OCI-LY3 (cell line): Measurements from ENCODE around the gene STAT5A.
A peak's percentile ranks its signal among the peaks of the same experiment; 100 is the strongest.

ENCODE experiments used
- H2AFZ ChIP-seq: fragments of 200-600, 300-600 bp; shearing (Covaris generic); 2 replicates; pipeline ENCODE4 v1.6.0; 2014; ENCODE audit warnings: antibody characterized with exemption, low read depth, low read length
- H3K27ac ChIP-seq: fragments of 200-600, 300-600 bp; sonication (generic); 2 replicates; pipeline ENCODE4 v1.5.1; 2014; ENCODE audit warnings: mild to moderate bottlenecking, low read length, moderate library complexity, mixed read lengths
- H3K27me3 ChIP-seq: fragments of 200-600, 300-600 bp; sonication (generic); 2 replicates; pipeline ENCODE4 v1.6.1; 2014; ENCODE audit warnings: low read depth, low read length, mixed read lengths
- H3K36me3 ChIP-seq: fragments of 200-600, 300-600 bp; sonication (generic); replicated peaks from 2 replicates; pipeline ENCODE3; 2014; ENCODE audit warnings: low read depth, low read length, mixed read lengths
- H3K4me1 ChIP-seq: fragments of 300-600, 200-600 bp; sonication (generic); 2 replicates; pipeline ENCODE4 v1.6.1; 2014; ENCODE audit warnings: low read length, mixed read lengths
- H3K4me2 ChIP-seq: fragments of 200-600, 300-600 bp; sonication (generic); 2 replicates; pipeline ENCODE4 v1.6.1; 2014; ENCODE audit warnings: low read length, mixed read lengths
- H3K4me3 ChIP-seq: fragments of 300-600, 200-600 bp; sonication (generic); 2 replicates; pipeline ENCODE4 v1.5.1; 2014; ENCODE audit warnings: antibody characterized with exemption, mild to moderate bottlenecking, low read length, moderate library complexity
- H3K79me2 ChIP-seq: fragments of 300-600, 200-600 bp; shearing (Covaris generic); 2 replicates; pipeline ENCODE4 v1.6.1; 2014; ENCODE audit warnings: mild to moderate bottlenecking, low read length, mixed read lengths
- H3K9ac ChIP-seq: fragments of 300-600, 200-600 bp; shearing (Covaris generic); 2 replicates; pipeline ENCODE4 v1.6.0; 2014; ENCODE audit warnings: mild to moderate bottlenecking, low read length, moderate library complexity
- H3K9me3 ChIP-seq: fragments of 200-600, 300-600 bp; shearing (Covaris generic); 2 replicates; pipeline ENCODE4 v1.6.1; 2014; ENCODE audit warnings: low read length, mixed read lengths; ENCODE audit not compliant: insufficient read depth
- H4K20me1 ChIP-seq: fragments of 200-600, 300-600 bp; sonication (generic); 2 replicates; pipeline ENCODE4 v1.6.1; 2016; ENCODE audit warnings: low read length, mixed read lengths; ENCODE audit not compliant: insufficient read depth
- EZH2phosphoT487 ChIP-seq: fragments of 200-600 bp; shearing (Covaris generic); IDR thresholded peaks from 2 replicates; pipeline ENCODE4 v1.6.1; 2018; ENCODE audit warnings: antibody characterized with exemption, mixed run types, low read depth
- TF ChIP-seq, protein P1 (sequence below): fragments of 200-600, 300-600 bp; sonication (generic); IDR thresholded peaks from 2 replicates; pipeline ENCODE4 v1.5.1; 2014; ENCODE audit warnings: antibody characterized with exemption, low read length, low read depth

The STAT5A gene

DNA sequence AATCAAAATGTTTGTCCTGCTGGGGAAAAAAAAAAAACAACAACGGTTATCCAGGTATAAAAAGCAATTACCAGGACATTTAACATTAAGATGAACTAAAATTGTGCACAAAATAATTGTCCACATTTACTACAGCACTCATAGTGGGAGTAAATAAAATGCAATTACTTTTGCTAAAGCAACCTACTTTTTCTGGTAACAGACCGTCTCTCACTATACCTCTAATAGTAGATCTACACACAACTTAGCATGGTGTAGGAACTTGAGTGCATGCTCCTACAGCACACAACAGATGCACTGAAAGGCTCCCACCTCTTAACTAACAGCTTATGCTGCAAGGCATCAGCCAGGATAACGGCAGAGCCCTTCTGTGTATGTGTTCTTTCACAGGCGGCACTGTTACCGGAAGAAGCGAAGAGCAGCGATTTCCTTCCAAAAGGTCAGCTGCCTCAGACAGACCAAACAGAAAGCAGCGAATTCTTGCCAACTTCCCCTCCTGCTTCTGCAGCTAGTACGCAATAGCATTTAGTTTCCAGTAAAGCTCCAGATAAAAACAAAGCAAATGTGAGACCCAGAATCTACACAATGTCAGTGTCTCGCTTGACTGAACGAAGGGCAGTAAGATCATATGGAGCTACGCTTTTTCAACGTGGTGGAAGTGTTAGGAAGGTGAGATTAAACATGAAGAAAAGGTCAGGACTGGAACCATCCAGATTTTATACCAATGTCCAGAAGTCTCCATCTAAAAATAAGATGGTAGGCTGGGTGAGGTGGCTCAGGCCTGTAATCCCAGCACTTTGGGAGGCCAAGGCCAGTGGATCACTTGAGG, 39.7 kb upstream of the STAT5A start:
- no peaks in the 10 kb centered on the region for H3K27me3 ChIP-seq
- H3K4me3 ChIP-seq, result peak overlapping the region; percentile 75
- peaks cover 69% of the 10 kb centered on the region for H4K20me1 ChIP-seq
- H3K27ac ChIP-seq, result peak overlapping the region; percentile 73
- peaks cover 19% of the 10 kb centered on the region for H3K4me1 ChIP-seq
- no peak for TF ChIP-seq EZH2phosphoT487
- TF ChIP-seq, protein P1, sequence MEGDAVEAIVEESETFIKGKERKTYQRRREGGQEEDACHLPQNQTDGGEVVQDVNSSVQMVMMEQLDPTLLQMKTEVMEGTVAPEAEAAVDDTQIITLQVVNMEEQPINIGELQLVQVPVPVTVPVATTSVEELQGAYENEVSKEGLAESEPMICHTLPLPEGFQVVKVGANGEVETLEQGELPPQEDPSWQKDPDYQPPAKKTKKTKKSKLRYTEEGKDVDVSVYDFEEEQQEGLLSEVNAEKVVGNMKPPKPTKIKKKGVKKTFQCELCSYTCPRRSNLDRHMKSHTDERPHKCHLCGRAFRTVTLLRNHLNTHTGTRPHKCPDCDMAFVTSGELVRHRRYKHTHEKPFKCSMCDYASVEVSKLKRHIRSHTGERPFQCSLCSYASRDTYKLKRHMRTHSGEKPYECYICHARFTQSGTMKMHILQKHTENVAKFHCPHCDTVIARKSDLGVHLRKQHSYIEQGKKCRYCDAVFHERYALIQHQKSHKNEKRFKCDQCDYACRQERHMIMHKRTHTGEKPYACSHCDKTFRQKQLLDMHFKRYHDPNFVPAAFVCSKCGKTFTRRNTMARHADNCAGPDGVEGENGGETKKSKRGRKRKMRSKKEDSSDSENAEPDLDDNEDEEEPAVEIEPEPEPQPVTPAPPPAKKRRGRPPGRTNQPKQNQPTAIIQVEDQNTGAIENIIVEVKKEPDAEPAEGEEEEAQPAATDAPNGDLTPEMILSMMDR, result no peak
- no peak overlapping the region for H2AFZ ChIP-seq
- peaks cover 15% of the 10 kb centered on the region for H3K36me3 ChIP-seq
- peaks cover 91% of the 10 kb centered on the region for H3K79me2 ChIP-seq
- H3K4me2 ChIP-seq, result peak overlapping the region; percentile 98
- peak overlapping the region; percentile 56 for H3K9ac ChIP-seq
- H3K9me3 ChIP-seq, result no peaks in the 10 kb centered on the region

DNA sequence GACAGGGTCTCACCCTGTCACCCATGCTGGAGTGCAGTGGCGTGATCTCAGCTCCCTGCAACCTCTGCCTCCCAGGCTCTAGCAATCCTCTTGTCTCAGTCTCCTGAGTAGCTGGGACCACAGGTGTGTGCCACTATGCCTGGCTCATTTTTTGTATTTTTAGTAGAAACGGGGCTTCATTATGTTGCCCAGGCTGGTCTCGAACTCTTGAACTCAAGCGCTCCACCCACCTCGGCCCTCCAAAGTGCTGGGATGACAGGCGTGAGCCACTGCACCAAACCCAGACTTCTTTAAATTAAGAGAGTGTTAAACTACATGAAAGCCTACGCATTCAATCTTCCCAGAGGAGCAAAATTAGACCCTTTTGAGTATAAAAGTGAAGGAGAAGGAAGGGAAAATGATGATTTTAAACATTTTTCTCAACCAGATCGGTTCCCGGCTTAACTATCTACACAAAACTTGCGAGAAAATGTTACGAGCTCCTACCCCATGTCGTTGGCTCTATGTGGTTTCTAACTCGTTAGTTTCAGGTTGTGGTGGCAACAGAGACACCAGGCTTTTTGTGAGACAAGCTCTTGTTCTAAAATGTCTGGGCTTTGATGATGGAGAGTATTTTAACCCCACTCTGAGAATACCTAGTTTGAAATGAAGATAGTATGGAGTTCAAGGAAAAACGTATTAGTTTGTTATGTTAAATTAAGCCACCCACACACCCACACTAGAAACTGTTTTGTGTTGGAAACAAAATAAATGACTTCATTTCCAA, 38.4 kb upstream of the STAT5A start:
- Histone ChIP-seq H3K9me3 (no peaks in the 10 kb centered on the region), H3K4me2 (no peak overlapping the region), H2AFZ (no peak overlapping the region), H3K4me3 (no peak overlapping the region), H3K27ac (no peak overlapping the region; the same call in 1 of the 2 replicates), H3K27me3 (no peaks in the 10 kb centered on the region), H3K9ac (no peak overlapping the region), H3K36me3 (peaks cover 15% of the 10 kb centered on the region), H4K20me1 (peaks cover 68% of the 10 kb centered on the region), H3K79me2 (peaks cover 96% of the 10 kb centered on the region), H3K4me1 (peaks cover 19% of the 10 kb centered on the region)
- TF ChIP-seq, protein P1, result no peak
- TF ChIP-seq EZH2phosphoT487, result no peak

DNA sequence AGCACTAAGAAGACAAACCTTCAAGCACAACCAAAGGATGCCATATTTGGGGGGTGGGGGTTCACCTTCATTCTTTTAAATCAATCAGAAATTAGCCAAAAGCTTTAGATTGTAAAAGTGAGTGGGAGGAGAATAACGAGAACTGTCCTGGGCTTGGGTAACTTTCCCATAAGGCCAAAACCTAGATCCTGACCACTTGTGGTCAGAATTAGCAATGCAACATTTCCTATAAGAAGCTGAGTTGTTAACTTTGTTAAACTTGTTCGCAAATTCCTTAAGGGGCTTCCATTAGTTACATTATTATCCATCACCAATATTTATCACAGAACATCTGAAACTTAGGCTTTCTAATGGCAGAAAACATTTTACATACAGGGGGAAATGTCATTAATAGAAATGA, 37.2 kb upstream of the STAT5A start:
- Histone ChIP-seq H3K36me3 (peaks cover 15% of the 10 kb centered on the region), H3K4me2 (no peak overlapping the region)

More for the DNA sequence above, 37.2 kb upstream of the STAT5A start:
- no peaks in the 10 kb centered on the region for H3K9me3 ChIP-seq
- no peaks in the 10 kb centered on the region for H3K27me3 ChIP-seq
- no peak overlapping the region for H3K27ac ChIP-seq
- H3K9ac ChIP-seq, result no peak overlapping the region
- peaks cover 99% of the 10 kb centered on the region for H3K79me2 ChIP-seq
- peaks cover 78% of the 10 kb centered on the region for H4K20me1 ChIP-seq
- H2AFZ ChIP-seq, result no peak overlapping the region
- no peak overlapping the region for H3K4me3 ChIP-seq
- TF ChIP-seq, protein P1, result no peak
- H3K4me1 ChIP-seq, result peaks cover 19% of the 10 kb centered on the region
